Naive B cell (primary cell): Measurements from ENCODE around the gene SPRR4. TPM values are rescaled to one million over a fixed set of nuclear protein-coding genes. Genes with fewer than 3 reads are reported as not detected.
"Not testable (repeated sequence)": the region's sequence is repeated elsewhere in the genome, so short reads cannot be mapped to it uniquely, and the experiment has no call there.

Experiments
- ATAC-seq, 2 donors: fragments of 150-1000 bp; cut with Tn5 transposase; 2 replicates each; pipeline ENCODE4 v1.10.0; 2021; ENCODE audit warnings: low read depth in 2 of 2, mild to moderate bottlenecking in 2 of 2, moderate library complexity in 2 of 2
- DNase-seq: peaks from one replicate; pipeline ENCODE4 v3.0.0; 2022
- H3K27ac Mint-ChIP-seq, 6 donors: one replicate each; pipeline ENCODE4 v1.8.0; 2020 to 2022; ENCODE audit warnings: mild to moderate bottlenecking in 6 of 6, mixed read lengths in 6 of 6, moderate library complexity in 5 of 6, inconsistent platforms in 2 of 6
- H3K27me3 Mint-ChIP-seq, 3 donors: one replicate each; pipeline ENCODE4 v1.8.0; 2021 to 2022; ENCODE audit warnings: mixed read lengths in 3 of 3, mild to moderate bottlenecking in 1 of 3
- H3K36me3 Mint-ChIP-seq, 2 donors: one replicate each; pipeline ENCODE4 v1.8.0; 2020 to 2022; ENCODE audit warnings: mixed read lengths in 2 of 2, inconsistent platforms in 1 of 2, mild to moderate bottlenecking in 1 of 2
- H3K4me1 Mint-ChIP-seq, 3 donors: one replicate each; pipeline ENCODE4 v1.8.0; 2020 to 2022; ENCODE audit warnings: mixed read lengths in 3 of 3, inconsistent platforms in 1 of 3, mild to moderate bottlenecking in 1 of 3, moderate library complexity in 1 of 3
- H3K4me3 Mint-ChIP-seq, 8 donors: one replicate each; pipeline ENCODE4 v1.8.0; 2020 to 2022; ENCODE audit warnings: mild to moderate bottlenecking in 8 of 8, mixed read lengths in 8 of 8, moderate library complexity in 8 of 8, inconsistent platforms in 2 of 8
- H3K9me3 Mint-ChIP-seq, 7 donors: one replicate each; pipeline ENCODE4 v1.8.0; 2020 to 2022; ENCODE audit warnings: mixed read lengths in 7 of 7, mild to moderate bottlenecking in 5 of 7, inconsistent platforms in 2 of 7, moderate library complexity in 1 of 7
- polyA plus RNA-seq, 6 donors: library from polyadenylated mRNA; unstranded; fragments of 300-500 nt; fragmentation: Illumina TruSeq; gene quantifications; one replicate each; pipeline ENCODE4 v1.2.3, GENCODE V29; 2021; ENCODE audit warnings: low read depth in 6 of 6

SPRR4 gene
- polyA plus RNA-seq, 6 donors from 2014 or later, result not detected

DNA sequence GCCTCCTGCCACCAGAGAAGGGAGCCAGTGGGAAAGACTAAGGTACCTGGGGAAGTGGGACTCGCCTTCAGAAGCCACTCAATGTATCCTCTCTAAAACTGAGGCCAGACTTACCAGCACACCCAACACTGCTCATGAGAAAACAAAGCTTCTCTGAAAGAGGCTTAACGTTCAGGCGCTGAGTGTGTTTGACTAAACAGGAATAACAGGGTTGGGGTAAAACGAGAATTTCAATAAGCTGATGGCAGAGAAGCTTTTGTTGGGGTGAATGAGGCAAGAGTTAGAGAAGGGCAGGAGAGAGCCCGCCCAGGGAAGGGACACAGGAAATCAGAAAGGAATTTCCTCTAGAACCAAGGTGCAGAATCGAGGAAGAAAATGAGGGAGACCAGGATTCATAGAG, 29.4 kb downstream of the SPRR4 start:
- H3K9me3 Mint-ChIP-seq, result peaks cover 0 to 10% (median 8%) of the 10 kb centered on the region in 7 donors
- H3K4me3 Mint-ChIP-seq, result no peak overlapping the region
- H3K4me1 Mint-ChIP-seq, result no peaks in the 10 kb centered on the region
- no peaks in the 10 kb centered on the region for H3K36me3 Mint-ChIP-seq
- DNase-seq (no peak), ATAC-seq (no peak)
- H3K27me3 Mint-ChIP-seq, result peaks cover 28 to 50% (median 46%) of the 10 kb centered on the region in 3 donors
- H3K27ac Mint-ChIP-seq, result no peak overlapping the region

DNA sequence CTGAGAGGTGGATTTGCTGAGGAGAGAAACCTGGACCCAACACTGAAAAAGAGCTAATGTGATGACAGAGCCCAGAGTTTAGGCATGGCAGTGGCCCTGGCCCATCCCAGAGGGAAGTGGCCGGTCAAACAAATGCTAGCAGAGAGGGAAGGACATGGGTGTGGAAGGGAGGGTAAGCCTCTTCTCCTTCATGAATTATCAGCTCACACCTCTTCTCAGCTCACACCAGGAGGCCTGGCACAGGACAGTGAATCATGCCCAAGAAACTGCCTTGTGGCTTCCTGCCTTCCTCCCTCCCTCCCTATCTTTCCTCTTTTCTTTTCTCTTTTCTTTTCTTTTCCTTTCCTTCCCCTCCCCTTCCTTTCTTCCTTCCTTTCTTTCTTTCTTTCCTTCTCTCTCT, 29.8 kb downstream of the SPRR4 start:
- H3K4me1 Mint-ChIP-seq, result no peaks in the 10 kb centered on the region
- H3K27me3 Mint-ChIP-seq, result peaks cover 28 to 46% (median 45%) of the 10 kb centered on the region in 3 donors
- no peak overlapping the region for H3K4me3 Mint-ChIP-seq
- peaks cover 0 to 6% (median 5%) of the 10 kb centered on the region in 7 donors for H3K9me3 Mint-ChIP-seq
- no peaks in the 10 kb centered on the region for H3K36me3 Mint-ChIP-seq
- no peak overlapping the region for H3K27ac Mint-ChIP-seq
- no peak for ATAC-seq
- DNase-seq, result no peak

- DNase-seq (no peak), ATAC-seq (no peak)
- Mint-ChIP-seq H3K4me3 (no peak within 1 kb of the TSS), H3K27ac (peak within 1 kb of the TSS in 1 of 6 donors; percentile 12), H3K9me3 (peaks cover 0 to 5% (median 2%) of the 10 kb centered on the region in 7 donors), H3K27me3 (peaks cover 28 to 46% (median 40%) of the 10 kb centered on the region in 3 donors), H3K36me3 (no peaks in the 10 kb centered on the region), H3K4me1 (no peaks in the 10 kb centered on the region)
Measured at GRCh38 chr1:153001382-153001781, 30.9 kb downstream of the SPRR4 start, which contains the start of gene SPRR3. SPRR3 (plus strand) TSS chr1:153001749; CDS start chr1:153003021, 1,272 bp downstream.

- ATAC-seq, H3K36me3 Mint-ChIP-seq, H3K9me3 Mint-ChIP-seq, H3K4me1 Mint-ChIP-seq, H3K27ac Mint-ChIP-seq, DNase-seq, H3K4me3 Mint-ChIP-seq: not testable (repeated sequence)
- H3K27me3 Mint-ChIP-seq, result peaks cover 10 to 26% (median 19%) of the 10 kb centered on the region in 3 donors
Measured at GRCh38 chr1:153011235-153011758, 40.8 kb downstream of the SPRR4 start.

- H3K9me3 Mint-ChIP-seq, H3K27ac Mint-ChIP-seq, ATAC-seq, H3K36me3 Mint-ChIP-seq, H3K4me3 Mint-ChIP-seq, DNase-seq: not testable (repeated sequence)
- peaks cover 38 to 64% (median 50%) of the 10 kb centered on the region in 3 donors for H3K27me3 Mint-ChIP-seq
- peaks cover 0 to 12% (median 8%) of the 10 kb centered on the region in 3 donors for H3K4me1 Mint-ChIP-seq
Measured at GRCh38 chr1:153021829-153022228, 51.4 kb downstream of the SPRR4 start.

Other genes starting within 250 kb of the SPRR4 start
- gene KPRP, start 212.6 kb upstream of the SPRR4 start, polyA plus RNA-seq, result not detected
- gene LCE1F, start 195.5 kb upstream of the SPRR4 start, polyA plus RNA-seq, result not detected
- not detected for gene LCE1E, start 184.4 kb upstream of the SPRR4 start, polyA plus RNA-seq
- not detected for gene LCE1D, start 173.9 kb upstream of the SPRR4 start, polyA plus RNA-seq
- not detected for gene LCE1C, start 164.0 kb upstream of the SPRR4 start, polyA plus RNA-seq
- gene LCE1B, start 158.7 kb upstream of the SPRR4 start, polyA plus RNA-seq, result not detected
- gene LCE1A, start 143.2 kb upstream of the SPRR4 start, polyA plus RNA-seq, result not detected
- gene LCE6A, start 127.8 kb upstream of the SPRR4 start, polyA plus RNA-seq, result not detected
- gene LCE7A, start 110.7 kb upstream of the SPRR4 start, polyA plus RNA-seq, result not detected
- gene SMCP, start 92.3 kb upstream of the SPRR4 start, polyA plus RNA-seq, result not detected
- gene IVL, start 62.1 kb upstream of the SPRR4 start, polyA plus RNA-seq, result not detected
- not detected for gene SPRR5, start 23.4 kb upstream of the SPRR4 start, polyA plus RNA-seq
- not detected for gene SPRR1A, start 13.4 kb downstream of the SPRR4 start, polyA plus RNA-seq
- gene SPRR3, start 31.1 kb downstream of the SPRR4 start, polyA plus RNA-seq, result not detected
- not detected for gene SPRR1B, start 60.6 kb downstream of the SPRR4 start, polyA plus RNA-seq
- gene SPRR2D, start 70.5 kb downstream of the SPRR4 start, polyA plus RNA-seq, result not detected
- not detected for gene SPRR2A, start 86.9 kb downstream of the SPRR4 start, polyA plus RNA-seq
- not detected for gene SPRR2B, start 101.0 kb downstream of the SPRR4 start, polyA plus RNA-seq
- gene SPRR2E, start 123.9 kb downstream of the SPRR4 start, polyA plus RNA-seq, result not detected
- gene SPRR2F, start 142.9 kb downstream of the SPRR4 start, polyA plus RNA-seq, result not detected
- gene SPRR2G, start 180.2 kb downstream of the SPRR4 start, polyA plus RNA-seq, result not detected
- not detected for gene LELP1, start 232.8 kb downstream of the SPRR4 start, polyA plus RNA-seq
- gene PRR9, start 246.9 kb downstream of the SPRR4 start, polyA plus RNA-seq, result not detected